ENCODE measurements around the gene IL27RA. TPM values are rescaled to one million over a fixed set of nuclear protein-coding genes. Genes with fewer than 3 reads are reported as not detected.

IL27RA gene
- total and polyA plus RNA-seq, 4 donors, result 1.0 to 2.8 (median 1.6) TPM

DNA sequence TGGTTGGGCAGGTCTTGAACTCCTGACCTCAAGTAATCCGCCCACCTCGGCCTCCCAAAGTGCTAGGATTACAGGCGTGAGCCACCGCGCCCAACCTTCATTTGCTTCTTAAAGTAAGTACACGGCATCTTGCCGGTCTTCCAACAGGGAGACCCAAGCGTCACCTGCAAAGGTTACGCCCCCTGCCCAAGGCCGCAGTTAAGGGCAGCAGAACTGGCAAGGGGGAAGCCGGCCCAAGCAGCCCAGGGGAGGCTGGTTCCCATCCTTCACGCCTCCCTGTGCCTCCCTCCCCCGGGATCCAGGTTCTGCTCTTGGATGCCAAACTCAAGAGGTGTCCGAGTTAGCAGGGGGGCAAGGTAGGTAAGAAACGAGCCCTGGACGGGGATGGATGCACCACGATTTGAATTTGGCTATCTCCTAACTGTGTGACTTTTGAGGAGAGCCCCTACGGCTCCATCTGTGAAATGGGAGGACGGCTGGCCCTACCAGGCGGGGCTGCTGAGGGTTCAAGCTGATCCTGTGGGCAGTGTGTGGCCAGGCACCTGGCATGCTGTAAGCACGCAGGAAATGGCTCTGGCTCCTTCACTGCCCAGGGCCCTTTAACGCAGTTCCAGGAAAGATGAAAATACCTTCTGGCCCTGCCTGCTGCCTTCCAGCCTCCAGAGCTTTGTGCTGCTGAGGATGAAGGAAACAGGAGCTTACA is 34.5 kb upstream of the IL27RA start:
- Histone ChIP-seq H3K9ac (ENCODE audit: low read depth in 1 of 2, low read length in 2 of 2) (no peak overlapping the region), H3K9me3 (ENCODE audit: control insufficient read depth in 4 of 4, low read length in 3 of 4) (peaks cover 0 to 3% (median 1%) of the 10 kb centered on the region in 4 donors), H3K4me3 (ENCODE audit: low read depth in 1 of 3, low read length in 3 of 3) (no peak overlapping the region), H3K36me3 (ENCODE audit: control insufficient read depth in 4 of 4, insufficient read depth in 3 of 4, low read depth in 1 of 4, low read length in 3 of 4) (peaks cover 0 to 14% (median 8%) of the 10 kb centered on the region in 4 donors), H3K27me3 (ENCODE audit: control insufficient read depth in 4 of 4, insufficient read depth in 4 of 4, low read length in 3 of 4) (no peaks in the 10 kb centered on the region), H3K4me1 (ENCODE audit: control insufficient read depth in 4 of 4, insufficient read depth in 4 of 4, low read length in 3 of 4) (peaks cover 0 to 6% (median 0%) of the 10 kb centered on the region in 4 donors), H3K27ac (ENCODE audit: low read depth in 1 of 2, low read length in 2 of 2) (no peak overlapping the region)
- TF ChIP-seq, protein P1, sequence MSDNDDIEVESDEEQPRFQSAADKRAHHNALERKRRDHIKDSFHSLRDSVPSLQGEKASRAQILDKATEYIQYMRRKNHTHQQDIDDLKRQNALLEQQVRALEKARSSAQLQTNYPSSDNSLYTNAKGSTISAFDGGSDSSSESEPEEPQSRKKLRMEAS (IDR thresholded peaks at IDR 0.05), result no peak
- TF ChIP-seq, protein P2, sequence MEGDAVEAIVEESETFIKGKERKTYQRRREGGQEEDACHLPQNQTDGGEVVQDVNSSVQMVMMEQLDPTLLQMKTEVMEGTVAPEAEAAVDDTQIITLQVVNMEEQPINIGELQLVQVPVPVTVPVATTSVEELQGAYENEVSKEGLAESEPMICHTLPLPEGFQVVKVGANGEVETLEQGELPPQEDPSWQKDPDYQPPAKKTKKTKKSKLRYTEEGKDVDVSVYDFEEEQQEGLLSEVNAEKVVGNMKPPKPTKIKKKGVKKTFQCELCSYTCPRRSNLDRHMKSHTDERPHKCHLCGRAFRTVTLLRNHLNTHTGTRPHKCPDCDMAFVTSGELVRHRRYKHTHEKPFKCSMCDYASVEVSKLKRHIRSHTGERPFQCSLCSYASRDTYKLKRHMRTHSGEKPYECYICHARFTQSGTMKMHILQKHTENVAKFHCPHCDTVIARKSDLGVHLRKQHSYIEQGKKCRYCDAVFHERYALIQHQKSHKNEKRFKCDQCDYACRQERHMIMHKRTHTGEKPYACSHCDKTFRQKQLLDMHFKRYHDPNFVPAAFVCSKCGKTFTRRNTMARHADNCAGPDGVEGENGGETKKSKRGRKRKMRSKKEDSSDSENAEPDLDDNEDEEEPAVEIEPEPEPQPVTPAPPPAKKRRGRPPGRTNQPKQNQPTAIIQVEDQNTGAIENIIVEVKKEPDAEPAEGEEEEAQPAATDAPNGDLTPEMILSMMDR (IDR thresholded peaks at IDR 0.05; ENCODE audit: low read depth, low read length, missing input control), result no peak
- TF ChIP-seq, protein P3, sequence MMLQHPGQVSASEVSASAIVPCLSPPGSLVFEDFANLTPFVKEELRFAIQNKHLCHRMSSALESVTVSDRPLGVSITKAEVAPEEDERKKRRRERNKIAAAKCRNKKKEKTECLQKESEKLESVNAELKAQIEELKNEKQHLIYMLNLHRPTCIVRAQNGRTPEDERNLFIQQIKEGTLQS (IDR thresholded peaks at IDR 0.05), result no peak
- TF ChIP-seq SP1 (IDR thresholded peaks at IDR 0.05) (no peak), GABPA (IDR thresholded peaks at IDR 0.05 in 1 of 2, conservative IDR thresholded peaks at IDR 0.05 in 1 of 2) (no peak), NR2F2 (IDR thresholded peaks at IDR 0.05) (no peak), RAD21 (IDR thresholded peaks at IDR 0.05) (no peak), YY1 (IDR thresholded peaks at IDR 0.05) (no peak)
- TF ChIP-seq, protein P4, sequence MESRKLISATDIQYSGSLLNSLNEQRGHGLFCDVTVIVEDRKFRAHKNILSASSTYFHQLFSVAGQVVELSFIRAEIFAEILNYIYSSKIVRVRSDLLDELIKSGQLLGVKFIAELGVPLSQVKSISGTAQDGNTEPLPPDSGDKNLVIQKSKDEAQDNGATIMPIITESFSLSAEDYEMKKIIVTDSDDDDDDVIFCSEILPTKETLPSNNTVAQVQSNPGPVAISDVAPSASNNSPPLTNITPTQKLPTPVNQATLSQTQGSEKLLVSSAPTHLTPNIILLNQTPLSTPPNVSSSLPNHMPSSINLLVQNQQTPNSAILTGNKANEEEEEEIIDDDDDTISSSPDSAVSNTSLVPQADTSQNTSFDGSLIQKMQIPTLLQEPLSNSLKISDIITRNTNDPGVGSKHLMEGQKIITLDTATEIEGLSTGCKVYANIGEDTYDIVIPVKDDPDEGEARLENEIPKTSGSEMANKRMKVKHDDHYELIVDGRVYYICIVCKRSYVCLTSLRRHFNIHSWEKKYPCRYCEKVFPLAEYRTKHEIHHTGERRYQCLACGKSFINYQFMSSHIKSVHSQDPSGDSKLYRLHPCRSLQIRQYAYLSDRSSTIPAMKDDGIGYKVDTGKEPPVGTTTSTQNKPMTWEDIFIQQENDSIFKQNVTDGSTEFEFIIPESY (IDR thresholded peaks at IDR 0.05), result no peak
- WGBS, result 95% methylated on average over 22 of the region's 22 CpGs
- no peak for DNase-seq (ENCODE audit: low spot score)

DNA sequence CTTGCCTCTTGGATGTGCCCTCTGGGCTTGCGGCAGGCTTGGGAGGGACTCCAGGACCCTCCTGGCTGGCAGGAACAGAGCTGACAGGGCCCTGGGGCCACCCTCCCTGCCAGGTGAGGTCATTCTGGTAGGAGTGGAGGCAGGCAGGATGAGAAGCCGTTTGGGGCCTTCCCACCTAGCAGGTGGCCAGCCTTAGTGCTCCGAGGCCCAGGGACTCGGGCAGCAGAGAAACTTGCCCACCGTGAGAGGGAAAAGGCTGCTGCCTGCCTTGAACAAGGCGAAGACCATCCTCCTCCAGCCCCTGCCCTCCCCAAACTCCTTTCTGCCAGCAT is 34.0 kb upstream of the IL27RA start:
- no peak overlapping the region for H3K27ac ChIP-seq (ENCODE audit: low read depth in 1 of 2, low read length in 2 of 2)
- peaks cover 0 to 3% (median 1%) of the 10 kb centered on the region in 4 donors for H3K9me3 ChIP-seq (ENCODE audit: control insufficient read depth in 4 of 4, low read length in 3 of 4)
- H3K36me3 ChIP-seq (ENCODE audit: control insufficient read depth in 4 of 4, insufficient read depth in 3 of 4, low read depth in 1 of 4, low read length in 3 of 4), result peaks cover 0 to 9% (median 6%) of the 10 kb centered on the region in 4 donors
- H3K27me3 ChIP-seq (ENCODE audit: control insufficient read depth in 4 of 4, insufficient read depth in 4 of 4, low read length in 3 of 4), result no peaks in the 10 kb centered on the region
- 93% methylated on average over 6 of the region's 6 CpGs for WGBS
- H3K4me1 ChIP-seq (ENCODE audit: control insufficient read depth in 4 of 4, insufficient read depth in 4 of 4, low read length in 3 of 4), result peaks cover 0 to 6% (median 0%) of the 10 kb centered on the region in 4 donors
- no peak overlapping the region for H3K4me3 ChIP-seq (ENCODE audit: low read depth in 1 of 3, low read length in 3 of 3)
- H3K9ac ChIP-seq (ENCODE audit: low read depth in 1 of 2, low read length in 2 of 2), result no peak overlapping the region
- no peak for DNase-seq (ENCODE audit: low spot score)
- no peak for TF ChIP-seq SP1 (IDR thresholded peaks at IDR 0.05)
- TF ChIP-seq YY1 (IDR thresholded peaks at IDR 0.05), result no peak
- TF ChIP-seq RAD21 (IDR thresholded peaks at IDR 0.05), result no peak
- TF ChIP-seq FOXA1 (IDR thresholded peaks at IDR 0.05), result no peak
- TF ChIP-seq TAF1 (conservative IDR thresholded peaks at IDR 0.05), result no peak
- TF ChIP-seq JUND (IDR thresholded peaks at IDR 0.05), result no peak
- TF ChIP-seq GABPA (IDR thresholded peaks at IDR 0.05 in 1 of 2, conservative IDR thresholded peaks at IDR 0.05 in 1 of 2), result no peak

DNA sequence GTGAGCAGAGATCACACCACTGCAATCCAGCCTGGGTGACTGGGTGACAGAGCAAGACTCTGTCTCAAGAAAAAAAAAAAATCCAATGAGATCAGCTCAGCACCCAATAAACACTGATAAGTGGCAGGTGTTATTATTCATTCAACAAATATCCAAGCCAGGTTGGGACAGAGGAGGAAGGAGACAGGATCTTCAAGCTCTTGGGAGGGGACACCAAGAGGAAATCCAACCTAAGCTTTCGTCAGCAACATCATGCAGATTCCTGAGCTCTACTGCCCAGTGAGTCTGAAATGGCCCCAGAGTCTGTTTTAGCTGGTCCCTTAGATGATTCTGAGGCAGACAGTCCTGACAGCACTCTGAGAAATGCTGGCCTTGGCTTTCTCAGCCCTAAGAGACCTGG is 33.1 kb upstream of the IL27RA start:
- no peak for DNase-seq (ENCODE audit: low spot score)
- peaks cover 0 to 3% (median 1%) of the 10 kb centered on the region in 4 donors for H3K9me3 ChIP-seq (ENCODE audit: control insufficient read depth in 4 of 4, low read length in 3 of 4)
- no peak overlapping the region for H3K27ac ChIP-seq (ENCODE audit: low read depth in 1 of 2, low read length in 2 of 2)
- peaks cover 0 to 8% (median 2%) of the 10 kb centered on the region in 4 donors for H3K4me1 ChIP-seq (ENCODE audit: control insufficient read depth in 4 of 4, insufficient read depth in 4 of 4, low read length in 3 of 4)
- no peak overlapping the region for H3K9ac ChIP-seq (ENCODE audit: low read depth in 1 of 2, low read length in 2 of 2)
- no peaks in the 10 kb centered on the region for H3K27me3 ChIP-seq (ENCODE audit: control insufficient read depth in 4 of 4, insufficient read depth in 4 of 4, low read length in 3 of 4)
- H3K36me3 ChIP-seq (ENCODE audit: control insufficient read depth in 4 of 4, insufficient read depth in 3 of 4, low read depth in 1 of 4, low read length in 3 of 4), result peaks cover 0 to 6% (median 3%) of the 10 kb centered on the region in 4 donors
- WGBS, result 94% methylated on average over 1 of the region's 1 CpG
- no peak overlapping the region for H3K4me3 ChIP-seq (ENCODE audit: low read depth in 1 of 3, low read length in 3 of 3)
- TF ChIP-seq GABPA (IDR thresholded peaks at IDR 0.05 in 1 of 2, conservative IDR thresholded peaks at IDR 0.05 in 1 of 2), result no peak
- TF ChIP-seq, protein P5, sequence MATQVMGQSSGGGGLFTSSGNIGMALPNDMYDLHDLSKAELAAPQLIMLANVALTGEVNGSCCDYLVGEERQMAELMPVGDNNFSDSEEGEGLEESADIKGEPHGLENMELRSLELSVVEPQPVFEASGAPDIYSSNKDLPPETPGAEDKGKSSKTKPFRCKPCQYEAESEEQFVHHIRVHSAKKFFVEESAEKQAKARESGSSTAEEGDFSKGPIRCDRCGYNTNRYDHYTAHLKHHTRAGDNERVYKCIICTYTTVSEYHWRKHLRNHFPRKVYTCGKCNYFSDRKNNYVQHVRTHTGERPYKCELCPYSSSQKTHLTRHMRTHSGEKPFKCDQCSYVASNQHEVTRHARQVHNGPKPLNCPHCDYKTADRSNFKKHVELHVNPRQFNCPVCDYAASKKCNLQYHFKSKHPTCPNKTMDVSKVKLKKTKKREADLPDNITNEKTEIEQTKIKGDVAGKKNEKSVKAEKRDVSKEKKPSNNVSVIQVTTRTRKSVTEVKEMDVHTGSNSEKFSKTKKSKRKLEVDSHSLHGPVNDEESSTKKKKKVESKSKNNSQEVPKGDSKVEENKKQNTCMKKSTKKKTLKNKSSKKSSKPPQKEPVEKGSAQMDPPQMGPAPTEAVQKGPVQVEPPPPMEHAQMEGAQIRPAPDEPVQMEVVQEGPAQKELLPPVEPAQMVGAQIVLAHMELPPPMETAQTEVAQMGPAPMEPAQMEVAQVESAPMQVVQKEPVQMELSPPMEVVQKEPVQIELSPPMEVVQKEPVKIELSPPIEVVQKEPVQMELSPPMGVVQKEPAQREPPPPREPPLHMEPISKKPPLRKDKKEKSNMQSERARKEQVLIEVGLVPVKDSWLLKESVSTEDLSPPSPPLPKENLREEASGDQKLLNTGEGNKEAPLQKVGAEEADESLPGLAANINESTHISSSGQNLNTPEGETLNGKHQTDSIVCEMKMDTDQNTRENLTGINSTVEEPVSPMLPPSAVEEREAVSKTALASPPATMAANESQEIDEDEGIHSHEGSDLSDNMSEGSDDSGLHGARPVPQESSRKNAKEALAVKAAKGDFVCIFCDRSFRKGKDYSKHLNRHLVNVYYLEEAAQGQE (IDR thresholded peaks at IDR 0.05), result no peak
- TF ChIP-seq, protein P4 (IDR thresholded peaks at IDR 0.05), result no peak
- TF ChIP-seq, protein P2 (IDR thresholded peaks at IDR 0.05; ENCODE audit: low read depth, low read length, missing input control), result no peak

Data from liver (tissue), 9 donors.